ENCODE measurements around the gene CPT2. TPM values are rescaled to one million over a fixed set of nuclear protein-coding genes. Genes with fewer than 3 reads are reported as not detected.
A peak's percentile ranks its signal among the peaks of the same experiment; 100 is the strongest.

CPT2 gene
- total RNA-seq, 4 donors from 2014 or later = 23.4 to 33.9 (median 27.5) TPM

GRCh38 chr1:53249706-53250105 lies 53.1 kb downstream of the CPT2 start:
- no peak overlapping the region for H3K4me3 ChIP-seq (replicated peaks in 1 of 3)
- H3K27me3 ChIP-seq = no peaks in the 10 kb centered on the region
- H3K9me3 ChIP-seq = no peaks in the 10 kb centered on the region
- no peak for DNase-seq
- peaks cover 8 to 21% of the 10 kb centered on the region in 2 donors for H3K4me1 ChIP-seq
- no peak for TF ChIP-seq POLR2A (IDR thresholded peaks at IDR 0.05)
- TF ChIP-seq, protein P1, sequence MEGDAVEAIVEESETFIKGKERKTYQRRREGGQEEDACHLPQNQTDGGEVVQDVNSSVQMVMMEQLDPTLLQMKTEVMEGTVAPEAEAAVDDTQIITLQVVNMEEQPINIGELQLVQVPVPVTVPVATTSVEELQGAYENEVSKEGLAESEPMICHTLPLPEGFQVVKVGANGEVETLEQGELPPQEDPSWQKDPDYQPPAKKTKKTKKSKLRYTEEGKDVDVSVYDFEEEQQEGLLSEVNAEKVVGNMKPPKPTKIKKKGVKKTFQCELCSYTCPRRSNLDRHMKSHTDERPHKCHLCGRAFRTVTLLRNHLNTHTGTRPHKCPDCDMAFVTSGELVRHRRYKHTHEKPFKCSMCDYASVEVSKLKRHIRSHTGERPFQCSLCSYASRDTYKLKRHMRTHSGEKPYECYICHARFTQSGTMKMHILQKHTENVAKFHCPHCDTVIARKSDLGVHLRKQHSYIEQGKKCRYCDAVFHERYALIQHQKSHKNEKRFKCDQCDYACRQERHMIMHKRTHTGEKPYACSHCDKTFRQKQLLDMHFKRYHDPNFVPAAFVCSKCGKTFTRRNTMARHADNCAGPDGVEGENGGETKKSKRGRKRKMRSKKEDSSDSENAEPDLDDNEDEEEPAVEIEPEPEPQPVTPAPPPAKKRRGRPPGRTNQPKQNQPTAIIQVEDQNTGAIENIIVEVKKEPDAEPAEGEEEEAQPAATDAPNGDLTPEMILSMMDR (IDR thresholded peaks at IDR 0.05) = no peak
- intact Hi-C loops (cut with DNase I) = no loop called here
- 63 to 66% methylated on average over 3 of the region's 3 CpGs for WGBS, 2 donors
- H3K27ac ChIP-seq = peak overlapping the region; percentile 54 to 73 (median 58)
- peaks cover 0 to 9% of the 10 kb centered on the region in 2 donors for H3K36me3 ChIP-seq

GRCh38 chr1:53250325-53250724 lies 53.7 kb downstream of the CPT2 start:
- intact Hi-C loops (cut with DNase I) = no loop called here
- H3K4me1 ChIP-seq = peaks cover 8 to 21% of the 10 kb centered on the region in 2 donors
- H3K36me3 ChIP-seq = peaks cover 2 to 9% of the 10 kb centered on the region in 2 donors
- no peaks in the 10 kb centered on the region for H3K27me3 ChIP-seq
- peak overlapping the region in 1 of 3 donors; percentile 73 for H3K27ac ChIP-seq
- H3K9me3 ChIP-seq = no peaks in the 10 kb centered on the region
- no peak for DNase-seq
- WGBS, 2 donors = 93 to 98% methylated on average over 4 of the region's 4 CpGs
- TF ChIP-seq, protein P1 (IDR thresholded peaks at IDR 0.05) = no peak
- TF ChIP-seq POLR2A (IDR thresholded peaks at IDR 0.05) = no peak
- H3K4me3 ChIP-seq (replicated peaks in 1 of 3) = no peak overlapping the region

GRCh38 chr1:53254011-53254640 lies 57.5 kb downstream of the CPT2 start:
- Histone ChIP-seq H3K27ac (no peak overlapping the region), H3K36me3 (peaks cover 15 to 39% of the 10 kb centered on the region in 2 donors), H3K4me1 (peaks cover 6 to 9% of the 10 kb centered on the region in 2 donors), H3K27me3 (no peaks in the 10 kb centered on the region), H3K4me3 (replicated peaks in 1 of 3) (no peak overlapping the region), H3K9me3 (no peaks in the 10 kb centered on the region)
- intact Hi-C loops (cut with DNase I) = no loop called here
- TF ChIP-seq, protein P1 (IDR thresholded peaks at IDR 0.05) = no peak
- TF ChIP-seq POLR2A (IDR thresholded peaks at IDR 0.05) = no peak
- DNase-seq = no peak
- WGBS, 2 donors = 82 to 84% methylated on average over 4 of the region's 4 CpGs

GRCh38 chr1:53255031-53255430 lies 58.4 kb downstream of the CPT2 start:
- TF ChIP-seq, protein P1 (IDR thresholded peaks at IDR 0.05) = no peak
- WGBS, 2 donors = 95 to 96% methylated on average over 4 of the region's 4 CpGs
- H3K4me1 ChIP-seq = peaks cover 0 to under 1% of the 10 kb centered on the region in 2 donors
- H3K27ac ChIP-seq = no peak overlapping the region
- H3K4me3 ChIP-seq (replicated peaks in 1 of 3) = no peak overlapping the region
- H3K27me3 ChIP-seq = no peaks in the 10 kb centered on the region
- intact Hi-C loops (cut with DNase I) = no loop called here
- DNase-seq = no peak
- H3K9me3 ChIP-seq = no peaks in the 10 kb centered on the region
- H3K36me3 ChIP-seq = peaks cover 18 to 46% of the 10 kb centered on the region in 2 donors
